WTC11 (cell line): ENCODE measurements around the gene DDX55.

Source experiments
- CTCF ChIP-seq: fragments of 200-600 bp; IDR thresholded peaks from 2 replicates; pipeline ENCODE4 v1.8.0; 2022; ENCODE audit warnings: antibody characterized with exemption
- GTF2I ChIP-seq: fragments of 250-450 bp; sonication (Bioruptor Pico); conservative IDR thresholded peaks from 2 replicates; pipeline ENCODE4 v1.4.0; 2021; ENCODE audit warnings: mild to moderate bottlenecking
- NR2C2 ChIP-seq: sonication (generic); formaldehyde crosslinking; IDR thresholded peaks from 2 replicates; pipeline ENCODE4 v1.8.0; 2022; ENCODE audit warnings: mild to moderate bottlenecking, missing genetic modification reagents
- SP1 ChIP-seq: sonication (generic); formaldehyde crosslinking; conservative IDR thresholded peaks from 2 replicates; pipeline ENCODE4 v1.8.1; 2022; ENCODE audit warnings: missing genetic modification reagents
- TEAD4 ChIP-seq: sonication (generic); formaldehyde crosslinking; IDR thresholded peaks from 2 replicates; pipeline ENCODE4 v1.8.0; 2022; ENCODE audit warnings: mild to moderate bottlenecking, missing genetic modification reagents
- TF ChIP-seq, protein P1 (sequence below): sonication (generic); formaldehyde crosslinking; IDR thresholded peaks from 2 replicates; pipeline ENCODE4 v1.8.1; 2023; ENCODE audit warnings: mild to moderate bottlenecking, missing genetic modification reagents, moderate library complexity
- TF ChIP-seq, protein P2 (sequence below): sonication (generic); formaldehyde crosslinking; IDR thresholded peaks from 2 replicates; pipeline ENCODE4 v1.8.1; 2023; ENCODE audit warnings: mild to moderate bottlenecking, missing genetic modification reagents, borderline replicate concordance
- TF ChIP-seq, protein P3 (sequence below): sonication (generic); formaldehyde crosslinking; IDR thresholded peaks from 2 replicates; pipeline ENCODE4 v1.8.0; 2022; ENCODE audit warnings: mild to moderate bottlenecking, missing genetic modification reagents

- TF ChIP-seq, protein P1, sequence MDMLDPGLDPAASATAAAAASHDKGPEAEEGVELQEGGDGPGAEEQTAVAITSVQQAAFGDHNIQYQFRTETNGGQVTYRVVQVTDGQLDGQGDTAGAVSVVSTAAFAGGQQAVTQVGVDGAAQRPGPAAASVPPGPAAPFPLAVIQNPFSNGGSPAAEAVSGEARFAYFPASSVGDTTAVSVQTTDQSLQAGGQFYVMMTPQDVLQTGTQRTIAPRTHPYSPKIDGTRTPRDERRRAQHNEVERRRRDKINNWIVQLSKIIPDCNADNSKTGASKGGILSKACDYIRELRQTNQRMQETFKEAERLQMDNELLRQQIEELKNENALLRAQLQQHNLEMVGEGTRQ (CRISPR knock-in tag), result no peak
- no peak for TF ChIP-seq TEAD4
- TF ChIP-seq SP1, result no peak
- no peak for TF ChIP-seq CTCF
- TF ChIP-seq, protein P2, sequence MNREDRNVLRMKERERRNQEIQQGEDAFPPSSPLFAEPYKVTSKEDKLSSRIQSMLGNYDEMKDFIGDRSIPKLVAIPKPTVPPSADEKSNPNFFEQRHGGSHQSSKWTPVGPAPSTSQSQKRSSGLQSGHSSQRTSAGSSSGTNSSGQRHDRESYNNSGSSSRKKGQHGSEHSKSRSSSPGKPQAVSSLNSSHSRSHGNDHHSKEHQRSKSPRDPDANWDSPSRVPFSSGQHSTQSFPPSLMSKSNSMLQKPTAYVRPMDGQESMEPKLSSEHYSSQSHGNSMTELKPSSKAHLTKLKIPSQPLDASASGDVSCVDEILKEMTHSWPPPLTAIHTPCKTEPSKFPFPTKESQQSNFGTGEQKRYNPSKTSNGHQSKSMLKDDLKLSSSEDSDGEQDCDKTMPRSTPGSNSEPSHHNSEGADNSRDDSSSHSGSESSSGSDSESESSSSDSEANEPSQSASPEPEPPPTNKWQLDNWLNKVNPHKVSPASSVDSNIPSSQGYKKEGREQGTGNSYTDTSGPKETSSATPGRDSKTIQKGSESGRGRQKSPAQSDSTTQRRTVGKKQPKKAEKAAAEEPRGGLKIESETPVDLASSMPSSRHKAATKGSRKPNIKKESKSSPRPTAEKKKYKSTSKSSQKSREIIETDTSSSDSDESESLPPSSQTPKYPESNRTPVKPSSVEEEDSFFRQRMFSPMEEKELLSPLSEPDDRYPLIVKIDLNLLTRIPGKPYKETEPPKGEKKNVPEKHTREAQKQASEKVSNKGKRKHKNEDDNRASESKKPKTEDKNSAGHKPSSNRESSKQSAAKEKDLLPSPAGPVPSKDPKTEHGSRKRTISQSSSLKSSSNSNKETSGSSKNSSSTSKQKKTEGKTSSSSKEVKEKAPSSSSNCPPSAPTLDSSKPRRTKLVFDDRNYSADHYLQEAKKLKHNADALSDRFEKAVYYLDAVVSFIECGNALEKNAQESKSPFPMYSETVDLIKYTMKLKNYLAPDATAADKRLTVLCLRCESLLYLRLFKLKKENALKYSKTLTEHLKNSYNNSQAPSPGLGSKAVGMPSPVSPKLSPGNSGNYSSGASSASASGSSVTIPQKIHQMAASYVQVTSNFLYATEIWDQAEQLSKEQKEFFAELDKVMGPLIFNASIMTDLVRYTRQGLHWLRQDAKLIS, result no peak
- TF ChIP-seq GTF2I, result no peak
- TF ChIP-seq NR2C2 (CRISPR knock-in tag), result no peak
- TF ChIP-seq, protein P3, sequence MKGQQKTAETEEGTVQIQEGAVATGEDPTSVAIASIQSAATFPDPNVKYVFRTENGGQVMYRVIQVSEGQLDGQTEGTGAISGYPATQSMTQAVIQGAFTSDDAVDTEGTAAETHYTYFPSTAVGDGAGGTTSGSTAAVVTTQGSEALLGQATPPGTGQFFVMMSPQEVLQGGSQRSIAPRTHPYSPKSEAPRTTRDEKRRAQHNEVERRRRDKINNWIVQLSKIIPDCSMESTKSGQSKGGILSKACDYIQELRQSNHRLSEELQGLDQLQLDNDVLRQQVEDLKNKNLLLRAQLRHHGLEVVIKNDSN (CRISPR knock-in tag), result no peak
These were observed 28.0 kb upstream of the DDX55 start for GRCh38 chr12:123573870-123574269.
